ENCODE data around the gene LRRC37A3. TPM values are rescaled to one million over a fixed set of nuclear protein-coding genes. Genes with fewer than 3 reads are reported as not detected.
"Not testable (repeated sequence)": the region's sequence is repeated elsewhere in the genome, so short reads cannot be mapped to it uniquely, and the experiment has no call there.

LRRC37A3 gene
- 10 to 100 TPM; 15.4 to 48.8 (median 25.3) TPM for polyA plus RNA-seq (ENCODE audit: insufficient read length in 4 of 4)

DNA sequence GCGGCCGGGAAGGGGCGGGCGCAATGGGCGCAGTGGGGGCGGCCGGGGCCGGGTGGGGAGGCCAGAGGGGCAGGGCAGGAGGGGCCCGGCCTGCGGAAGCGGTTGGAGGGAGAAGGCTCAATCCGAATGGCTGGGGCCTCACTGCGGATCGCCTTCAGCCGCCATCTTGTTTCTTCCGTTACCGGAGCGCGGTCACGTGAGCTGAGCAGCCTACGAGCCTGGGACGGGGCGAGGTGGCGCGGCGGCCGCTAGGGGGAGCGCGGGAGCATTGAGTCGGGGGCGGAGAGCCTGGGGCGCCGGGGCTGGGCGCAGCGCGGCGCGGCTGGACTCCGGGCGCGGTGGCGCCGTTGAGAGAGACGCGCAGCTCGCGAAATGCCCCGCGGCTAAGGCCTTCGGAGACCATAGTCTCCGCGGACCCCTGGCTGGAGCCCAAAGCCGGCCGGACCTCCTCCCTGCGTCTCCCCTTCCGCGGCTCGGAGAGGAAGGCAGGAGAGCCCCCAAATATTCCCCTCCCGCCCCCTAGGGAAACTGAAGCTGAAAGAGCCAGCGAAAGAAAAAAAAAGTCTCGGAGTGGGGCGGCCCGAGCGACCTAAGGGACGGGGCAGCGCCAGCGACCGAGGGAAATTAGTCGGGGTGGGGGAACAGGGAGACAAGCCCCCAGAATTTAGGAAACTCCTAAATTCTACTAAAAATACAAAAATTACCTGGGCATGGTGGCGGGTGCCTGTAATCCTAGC is at the start of gene LRRC37A3:
TSS of gene LRRC37A3 (minus strand) at position 190 of the 737 bp plus-strand sequence. CDS start 22,221 bp downstream, outside the sequence.
- DNase-seq (ENCODE audit: low read depth in 4 of 4, low spot score in 2 of 4): peak; percentile 83 to 89 (median 86)

DNA sequence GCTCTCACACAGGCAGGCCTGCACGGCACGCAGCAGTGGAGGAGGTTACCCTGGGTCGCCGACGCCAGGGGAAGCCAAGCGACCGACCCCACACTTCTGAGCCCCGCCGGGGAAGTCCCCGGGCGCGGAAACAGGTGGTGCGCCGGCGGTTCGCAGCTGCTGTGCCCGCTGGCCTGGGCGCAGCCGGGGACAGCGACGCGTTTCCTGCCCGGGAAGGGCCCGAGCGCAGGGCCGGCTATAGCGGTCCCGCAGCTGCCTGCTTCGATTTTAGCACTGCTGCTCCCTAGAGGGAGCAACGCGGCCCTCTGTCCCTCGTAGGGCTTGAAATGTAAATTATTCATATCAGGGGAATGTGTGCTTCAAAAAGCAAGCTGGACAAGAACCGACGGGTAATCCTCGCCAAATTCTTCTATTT is 46.6 kb upstream of the LRRC37A3 start:
- not testable (repeated sequence) for DNase-seq (ENCODE audit: low read depth in 4 of 4, low spot score in 2 of 4)

GRCh38 chr17:64965256-64965872 is 46.1 kb upstream of the LRRC37A3 start:
- DNase-seq (ENCODE audit: low read depth in 4 of 4, low spot score in 2 of 4): not testable (repeated sequence)

- DNase-seq (ENCODE audit: low read depth in 4 of 4, low spot score in 2 of 4): no peak
Measured at GRCh38 chr17:64964796-64965195, 45.5 kb upstream of the LRRC37A3 start.

DNA sequence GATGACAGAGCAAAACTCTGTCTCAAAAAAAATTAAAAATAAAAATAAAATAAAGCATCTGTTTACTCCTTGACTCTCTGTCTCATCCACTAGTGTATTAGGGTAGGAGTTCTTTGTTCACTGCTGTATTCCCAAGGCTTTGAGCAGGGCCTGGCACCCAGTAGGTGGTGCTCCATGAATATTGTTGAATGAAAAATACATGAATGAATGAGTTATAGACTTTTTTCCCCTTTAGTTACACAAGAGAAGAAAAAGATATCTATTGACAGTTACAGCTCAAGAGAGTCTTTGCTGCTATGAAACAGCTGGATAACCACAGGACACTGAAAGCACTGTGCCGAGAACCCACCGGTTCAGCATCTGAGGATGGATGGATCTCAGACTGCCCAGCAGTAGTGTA is 44.5 kb upstream of the LRRC37A3 start:
- not testable (repeated sequence) for DNase-seq (ENCODE audit: low read depth in 4 of 4, low spot score in 2 of 4)

DNA sequence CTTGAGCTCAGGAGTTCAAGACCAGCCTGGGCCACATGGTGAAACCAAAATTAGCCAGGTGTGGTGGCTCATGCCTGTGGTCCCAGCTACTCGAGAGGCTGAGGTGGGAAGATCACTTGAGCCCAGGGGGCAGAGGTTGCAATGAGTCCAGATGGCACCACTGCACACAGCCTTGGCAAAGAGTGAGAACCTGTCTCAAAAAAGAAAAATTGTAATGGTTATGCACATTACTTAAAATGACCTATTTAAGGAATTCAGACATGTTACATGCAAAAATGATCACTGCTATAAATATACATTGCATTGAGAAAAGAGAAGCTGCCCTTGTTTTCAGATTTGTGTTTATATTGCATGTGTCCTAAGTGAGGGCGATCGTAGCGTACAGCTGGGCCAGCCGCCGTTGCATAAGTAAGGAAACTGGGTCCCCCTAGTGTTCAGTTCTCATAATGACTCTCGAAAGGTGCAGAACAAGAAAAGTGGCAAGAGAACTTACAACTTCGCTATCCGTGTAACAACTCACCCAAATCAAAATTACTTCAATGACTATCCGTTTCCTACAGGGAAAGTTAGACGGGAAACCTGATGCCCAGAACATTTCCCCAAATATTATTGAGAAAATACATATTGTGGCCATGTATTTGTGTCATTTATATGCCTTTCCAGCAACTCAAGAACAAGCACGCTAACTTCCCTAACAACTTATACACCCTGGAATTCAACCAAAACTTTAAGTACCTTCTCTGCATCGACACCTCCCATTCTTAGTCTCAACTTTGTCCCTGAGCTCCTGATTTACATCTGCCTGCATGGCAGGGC is 42.5 kb upstream of the LRRC37A3 start:
- peak in 1 of 4 donors; percentile 68 for DNase-seq (ENCODE audit: low read depth in 4 of 4, low spot score in 2 of 4)

DNA sequence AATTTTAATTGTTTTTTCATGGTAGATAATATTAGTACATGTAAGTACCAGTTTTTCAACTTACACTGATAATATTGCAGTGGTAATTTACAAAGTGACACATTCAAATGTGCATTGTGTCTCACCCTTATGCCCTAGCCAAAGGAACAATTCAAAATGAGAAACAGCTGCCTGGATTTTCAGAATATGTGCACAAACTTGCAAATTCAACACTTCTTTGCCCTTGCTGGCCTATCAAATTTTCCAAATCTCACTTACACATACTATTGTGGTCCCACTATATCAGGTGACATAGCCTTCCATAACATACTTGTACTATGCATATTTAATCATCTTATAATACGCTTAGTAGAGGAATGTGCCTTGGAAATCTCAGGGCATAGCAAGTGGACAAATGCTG is 32.6 kb upstream of the LRRC37A3 start:
- DNase-seq (ENCODE audit: low read depth in 4 of 4, low spot score in 2 of 4): no peak

DNA sequence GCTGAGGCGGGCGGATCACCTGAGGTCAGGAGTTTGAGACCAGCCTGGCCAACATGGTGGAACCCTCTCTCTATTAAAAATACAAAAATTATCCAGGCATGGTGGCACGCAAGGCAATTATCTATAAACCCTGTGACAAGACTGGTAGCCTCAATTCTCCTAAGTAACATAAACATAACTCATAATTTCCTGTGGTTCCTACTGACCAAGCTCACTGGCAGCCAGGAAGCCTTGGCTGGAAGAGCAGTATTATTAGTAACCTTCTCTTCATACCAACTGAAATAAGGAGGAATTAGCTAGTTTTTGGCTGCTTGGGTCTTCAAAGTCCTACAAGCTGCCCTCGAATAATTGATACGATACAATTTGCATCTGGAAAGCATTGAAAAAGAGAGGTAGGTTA is 31.6 kb upstream of the LRRC37A3 start:
- DNase-seq (ENCODE audit: low read depth in 4 of 4, low spot score in 2 of 4): no peak

DNA sequence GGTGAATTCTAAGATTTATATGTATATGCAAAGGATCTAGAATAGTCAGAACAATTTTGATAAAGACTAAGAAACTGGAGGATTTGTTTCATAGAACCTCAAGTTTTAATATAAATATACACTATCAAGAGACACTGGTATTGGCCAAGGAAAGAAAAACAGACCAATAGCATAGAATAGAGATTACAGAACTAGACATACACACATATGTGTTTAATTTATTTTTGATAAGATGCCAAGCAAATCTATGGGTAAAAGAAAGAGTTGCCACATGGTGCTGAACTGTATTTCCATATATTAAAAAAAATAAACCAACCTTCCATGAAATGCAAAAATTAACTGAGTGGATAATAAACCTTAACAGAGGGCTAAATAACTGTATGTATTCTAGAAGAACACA is 27.9 kb upstream of the LRRC37A3 start:
- no peak for DNase-seq (ENCODE audit: low read depth in 4 of 4, low spot score in 2 of 4)

- DNase-seq (ENCODE audit: low read depth in 4 of 4, low spot score in 2 of 4): no peak
Measured at GRCh38 chr17:64941761-64942160, 22.5 kb upstream of the LRRC37A3 start.

DNA sequence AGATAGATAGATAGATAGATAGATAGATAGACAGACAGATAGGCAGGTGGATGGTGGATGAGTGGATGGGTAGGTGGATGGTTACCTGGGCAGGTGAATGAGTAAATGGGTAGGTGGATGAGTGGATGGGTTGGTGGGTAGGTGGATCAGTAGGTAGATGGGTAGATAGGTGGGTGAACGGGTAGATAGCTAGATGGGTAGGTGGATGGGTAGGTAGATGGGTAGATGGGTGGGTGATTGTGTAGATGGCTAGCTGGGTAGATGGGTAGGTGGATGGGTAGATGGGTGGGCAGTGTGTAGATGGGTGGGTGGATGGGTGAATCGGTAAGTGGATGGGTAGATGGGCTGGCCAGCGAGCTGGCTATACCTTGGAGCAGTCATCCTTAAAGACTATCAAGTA is 21.8 kb upstream of the LRRC37A3 start:
- DNase-seq (ENCODE audit: low read depth in 4 of 4, low spot score in 2 of 4): no peak

- no peak for DNase-seq (ENCODE audit: low read depth in 4 of 4, low spot score in 2 of 4)
Measured at GRCh38 chr17:64940055-64940454, 20.8 kb upstream of the LRRC37A3 start.

GRCh38 chr17:64938925-64939474 is 19.7 kb upstream of the LRRC37A3 start:
- no peak for DNase-seq (ENCODE audit: low read depth in 4 of 4, low spot score in 2 of 4)

DNA sequence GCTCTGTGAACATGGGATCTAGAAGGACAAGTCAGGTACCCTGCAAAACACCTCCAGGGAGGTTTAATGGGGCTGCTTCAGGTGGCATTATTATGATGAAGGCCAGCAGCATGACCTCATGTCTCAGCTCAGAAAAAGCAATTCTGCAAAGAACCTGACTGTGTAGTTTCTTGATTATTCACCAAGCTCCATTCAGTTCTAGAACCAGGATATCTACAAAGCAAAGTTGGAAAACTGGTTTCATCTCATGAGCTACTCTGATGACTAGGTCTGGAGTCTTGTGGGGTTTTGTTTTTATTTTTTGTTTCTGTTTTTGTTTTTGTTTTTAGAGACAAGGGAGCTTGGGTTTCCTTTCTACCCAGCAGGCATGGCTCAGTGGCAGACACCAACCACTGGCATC is 19.0 kb upstream of the LRRC37A3 start:
- DNase-seq (ENCODE audit: low read depth in 4 of 4, low spot score in 2 of 4): no peak

DNA sequence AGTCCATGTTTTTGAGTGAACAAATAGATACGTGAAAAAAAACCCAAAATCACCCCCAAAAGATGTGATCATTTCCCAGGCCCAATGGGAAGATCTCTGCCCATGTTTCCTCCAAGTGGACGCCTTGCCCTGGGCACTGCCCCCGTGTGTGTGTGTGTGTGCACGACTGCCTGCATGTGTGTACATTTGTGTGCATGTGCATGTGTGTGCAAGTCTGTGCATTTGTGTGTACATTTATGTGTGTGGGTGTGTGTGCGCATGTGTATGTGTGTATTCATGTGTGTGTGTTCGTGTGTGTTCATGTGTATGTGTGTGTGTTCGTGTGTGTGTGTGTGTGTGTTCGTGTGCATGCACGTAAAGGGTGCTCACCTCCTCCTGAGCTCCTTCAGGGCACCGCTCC is 16.8 kb upstream of the LRRC37A3 start:
- DNase-seq (ENCODE audit: low read depth in 4 of 4, low spot score in 2 of 4): no peak

GRCh38 chr17:64934284-64934778 is 15.1 kb upstream of the LRRC37A3 start:
- DNase-seq (ENCODE audit: low read depth in 4 of 4, low spot score in 2 of 4): not testable (repeated sequence)

DNA sequence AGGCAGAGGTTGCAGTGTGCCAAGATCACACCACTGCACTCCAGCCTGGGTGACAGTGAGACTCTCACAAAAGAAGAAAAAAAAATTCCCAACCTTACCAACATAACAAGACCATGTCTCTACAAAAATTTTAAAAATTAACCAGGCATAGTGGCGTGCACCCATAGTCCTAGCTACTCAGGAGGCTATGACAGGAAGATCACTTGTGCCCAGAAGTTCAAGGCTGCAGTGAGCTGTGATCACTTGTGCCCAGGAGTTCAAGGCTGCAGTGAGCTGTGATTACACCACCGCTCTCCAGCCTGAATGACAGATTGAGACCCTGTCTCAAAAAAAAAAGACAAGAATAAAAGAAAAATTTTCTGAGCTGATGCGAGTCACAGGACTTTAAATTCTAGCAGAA is 13.6 kb upstream of the LRRC37A3 start:
- not testable (repeated sequence) for DNase-seq (ENCODE audit: low read depth in 4 of 4, low spot score in 2 of 4)

DNA sequence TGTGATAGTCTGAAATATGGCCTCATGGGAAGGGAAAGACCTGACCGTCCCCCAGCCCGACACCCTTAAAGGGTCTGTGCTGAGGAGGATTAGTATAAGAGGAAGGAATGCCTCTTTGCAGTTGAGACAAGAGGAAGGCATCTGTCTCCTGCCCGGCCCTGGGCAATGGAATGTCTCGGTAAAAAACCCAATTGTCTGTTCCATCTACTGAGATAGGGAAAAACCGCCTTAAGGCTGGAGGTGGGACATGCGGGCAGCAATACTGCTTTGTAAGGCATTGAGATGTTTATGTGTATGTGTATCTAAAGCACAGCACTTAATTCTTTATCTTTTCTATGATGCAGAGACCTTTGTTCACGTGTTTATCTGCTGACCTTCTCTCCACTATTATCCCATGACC is 11.1 kb upstream of the LRRC37A3 start:
- DNase-seq (ENCODE audit: low read depth in 4 of 4, low spot score in 2 of 4): not testable (repeated sequence)

DNA sequence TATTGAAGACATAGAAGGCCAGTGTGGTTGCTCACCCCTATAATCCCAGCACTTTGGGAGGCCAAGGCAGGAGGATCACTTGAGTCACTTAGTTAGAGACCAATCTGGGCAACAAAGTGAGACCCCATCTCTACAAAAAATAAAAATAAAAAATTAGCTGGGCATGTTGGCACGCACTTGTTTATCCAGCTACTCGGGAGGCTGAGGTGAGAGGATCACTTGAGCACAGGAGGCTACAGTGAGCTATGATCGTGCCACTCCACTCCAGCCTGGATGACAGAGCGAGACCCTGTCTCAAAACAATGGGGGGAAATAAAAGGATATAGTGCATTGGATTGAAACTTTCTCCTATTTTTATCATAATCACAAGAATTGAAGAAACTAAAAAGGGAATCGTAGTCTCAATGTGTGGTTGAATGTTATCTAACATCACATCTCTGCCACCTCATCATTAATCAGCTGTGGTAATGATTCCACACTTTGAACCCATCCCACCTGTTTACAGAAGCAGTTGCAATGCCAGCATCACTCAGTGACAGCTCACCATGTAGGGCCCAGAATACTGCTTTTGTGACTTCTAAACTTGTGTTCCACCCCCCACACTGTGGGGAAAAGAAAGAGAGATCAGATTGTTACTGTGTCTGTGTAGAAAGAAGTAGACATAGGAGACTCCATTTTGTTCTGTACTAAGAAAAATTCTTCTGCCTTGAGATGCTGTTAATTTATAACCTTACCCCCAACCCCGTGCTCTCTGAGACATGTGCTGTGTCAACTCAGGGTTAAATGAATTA is 10.3 kb upstream of the LRRC37A3 start:
- not testable (repeated sequence) for DNase-seq (ENCODE audit: low read depth in 4 of 4, low spot score in 2 of 4)

DNA sequence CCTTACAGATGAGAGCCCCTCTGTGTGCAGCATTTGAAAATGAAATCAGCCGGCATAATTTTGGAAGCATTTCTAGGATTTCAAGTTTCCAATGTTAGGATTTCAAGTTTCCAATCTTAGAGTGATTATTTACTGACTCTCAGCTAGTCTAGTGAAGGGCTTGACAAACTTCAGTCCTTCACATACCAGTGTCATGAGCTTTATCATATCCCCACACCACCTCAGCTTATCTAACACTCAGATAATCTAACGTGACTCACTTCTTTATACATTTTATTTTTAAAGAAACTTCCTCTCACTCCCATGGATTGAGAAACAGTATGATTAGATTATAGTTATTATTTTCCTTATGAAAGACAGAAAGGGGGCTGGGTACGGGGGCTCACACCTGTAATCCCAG is 9.4 kb upstream of the LRRC37A3 start:
- DNase-seq (ENCODE audit: low read depth in 4 of 4, low spot score in 2 of 4): not testable (repeated sequence)

All from left renal cortex interstitium (tissue), 4 donors.